Mucosa of stomach (tissue), 1 donor: ENCODE data around the gene TMEM154.
"Not testable (repeated sequence)": the region's sequence is repeated elsewhere in the genome, so short reads cannot be mapped to it uniquely, and the experiment has no call there.

Source experiments
- H3K27me3 ChIP-seq: one replicate; pipeline ENCODE4 v1.7.0; 2013; ENCODE audit warnings: mild to moderate bottlenecking, low read length; ENCODE audit not compliant: control insufficient read depth, insufficient read depth
- H3K36me3 ChIP-seq: one replicate; pipeline ENCODE4 v1.7.0; 2013; ENCODE audit warnings: low read length; ENCODE audit not compliant: control insufficient read depth, insufficient read depth
- H3K4me1 ChIP-seq: one replicate; pipeline ENCODE4 v1.7.0; 2013; ENCODE audit warnings: mild to moderate bottlenecking, low read length; ENCODE audit not compliant: control insufficient read depth, insufficient read depth
- H3K4me3 ChIP-seq: one replicate; pipeline ENCODE4 v1.7.0; 2013; ENCODE audit warnings: low read length
- H3K9ac ChIP-seq: one replicate; pipeline ENCODE4 v1.7.0; 2013; ENCODE audit warnings: mild to moderate bottlenecking, low read length, moderate library complexity
- H3K9me3 ChIP-seq: one replicate; pipeline ENCODE4 v1.7.0; 2013; ENCODE audit warnings: mild to moderate bottlenecking, low read length, moderate library complexity; ENCODE audit not compliant: control insufficient read depth
- donor health status: Pancreatic carcinoma.

The TMEM154 gene

GRCh38 chr4:152676052-152676854 lies 3.5 kb downstream of the TMEM154 start:
- Histone ChIP-seq H3K9me3 (no peaks in the 10 kb centered on the region), H3K27me3 (no peaks in the 10 kb centered on the region), H3K36me3 (no peaks in the 10 kb centered on the region), H3K9ac (no peak overlapping the region), H3K4me1 (peaks cover 23% of the 10 kb centered on the region), H3K4me3 (no peak overlapping the region)

- Histone ChIP-seq H3K4me3 (no peak overlapping the region), H3K36me3 (no peaks in the 10 kb centered on the region), H3K27me3 (no peaks in the 10 kb centered on the region), H3K4me1 (peaks cover 17% of the 10 kb centered on the region), H3K9me3 (no peaks in the 10 kb centered on the region), H3K9ac (no peak overlapping the region)
These were observed 5.4 kb downstream of the TMEM154 start for GRCh38 chr4:152674359-152674758.

- H3K9ac ChIP-seq: no peak overlapping the region
- H3K36me3 ChIP-seq: no peaks in the 10 kb centered on the region
- no peak overlapping the region for H3K4me3 ChIP-seq
- no peaks in the 10 kb centered on the region for H3K9me3 ChIP-seq
- H3K4me1 ChIP-seq: peaks cover 9% of the 10 kb centered on the region
- no peaks in the 10 kb centered on the region for H3K27me3 ChIP-seq
These were observed 6.3 kb downstream of the TMEM154 start for GRCh38 chr4:152673489-152673888.

GRCh38 chr4:152672206-152673092 lies 7.3 kb downstream of the TMEM154 start:
- no peak overlapping the region for H3K4me3 ChIP-seq
- no peaks in the 10 kb centered on the region for H3K9me3 ChIP-seq
- no peaks in the 10 kb centered on the region for H3K27me3 ChIP-seq
- no peaks in the 10 kb centered on the region for H3K36me3 ChIP-seq
- H3K9ac ChIP-seq: no peak overlapping the region
- peaks cover 9% of the 10 kb centered on the region for H3K4me1 ChIP-seq

- no peaks in the 10 kb centered on the region for H3K27me3 ChIP-seq
- H3K36me3 ChIP-seq: no peaks in the 10 kb centered on the region
- H3K9me3 ChIP-seq: no peaks in the 10 kb centered on the region
- no peaks in the 10 kb centered on the region for H3K4me1 ChIP-seq
- H3K4me3 ChIP-seq: no peak overlapping the region
- no peak overlapping the region for H3K9ac ChIP-seq
These were observed 11.3 kb downstream of the TMEM154 start for GRCh38 chr4:152668338-152668964.

GRCh38 chr4:152667781-152668180 lies 12.0 kb downstream of the TMEM154 start:
- H3K27me3 ChIP-seq: no peaks in the 10 kb centered on the region
- no peak overlapping the region for H3K9ac ChIP-seq
- H3K9me3 ChIP-seq: no peaks in the 10 kb centered on the region
- H3K4me1 ChIP-seq: no peaks in the 10 kb centered on the region
- H3K36me3 ChIP-seq: no peaks in the 10 kb centered on the region
- no peak overlapping the region for H3K4me3 ChIP-seq

- Histone ChIP-seq H3K4me1 (no peaks in the 10 kb centered on the region), H3K36me3 (no peaks in the 10 kb centered on the region), H3K9me3 (no peaks in the 10 kb centered on the region), H3K4me3 (no peak overlapping the region), H3K9ac (no peak overlapping the region), H3K27me3 (no peaks in the 10 kb centered on the region)
These were observed 12.9 kb downstream of the TMEM154 start for GRCh38 chr4:152666946-152667345.

- no peak overlapping the region for H3K4me3 ChIP-seq
- no peaks in the 10 kb centered on the region for H3K27me3 ChIP-seq
- H3K9me3 ChIP-seq: no peaks in the 10 kb centered on the region
- no peaks in the 10 kb centered on the region for H3K36me3 ChIP-seq
- no peak overlapping the region for H3K9ac ChIP-seq
- no peaks in the 10 kb centered on the region for H3K4me1 ChIP-seq
These were observed 14.0 kb downstream of the TMEM154 start for GRCh38 chr4:152665691-152666395.

- H3K9ac ChIP-seq, H3K27me3 ChIP-seq, H3K4me3 ChIP-seq, H3K36me3 ChIP-seq, H3K9me3 ChIP-seq, H3K4me1 ChIP-seq: not testable (repeated sequence)
These were observed 15.8 kb downstream of the TMEM154 start for GRCh38 chr4:152664067-152664378.

GRCh38 chr4:152663203-152664066 lies 16.4 kb downstream of the TMEM154 start:
- no peaks in the 10 kb centered on the region for H3K4me1 ChIP-seq
- no peaks in the 10 kb centered on the region for H3K36me3 ChIP-seq
- no peak overlapping the region for H3K4me3 ChIP-seq
- no peaks in the 10 kb centered on the region for H3K27me3 ChIP-seq
- no peak overlapping the region for H3K9ac ChIP-seq
- H3K9me3 ChIP-seq: no peaks in the 10 kb centered on the region

- Histone ChIP-seq H3K36me3 (no peaks in the 10 kb centered on the region), H3K9ac (no peak overlapping the region), H3K4me1 (no peaks in the 10 kb centered on the region), H3K27me3 (no peaks in the 10 kb centered on the region), H3K9me3 (no peaks in the 10 kb centered on the region), H3K4me3 (no peak overlapping the region)
These were observed 18.1 kb downstream of the TMEM154 start for GRCh38 chr4:152661649-152662048.
